Prostate gland (tissue), 2 donors: ENCODE measurements around the gene DLGAP4. TPM values are rescaled to one million over a fixed set of nuclear protein-coding genes. Genes with fewer than 3 reads are reported as not detected.

ENCODE experiments used
- DNase-seq: peaks from one replicate; pipeline ENCODE4 v3.0.0-alpha.2; 2019; ENCODE audit warnings: low spot score
- H3K27ac ChIP-seq, 2 donors: fragments of 200-600 bp; sonication (generic); 2 replicates each; pipeline ENCODE4 v1.5.1; 2017 to 2019
- H3K27me3 ChIP-seq: fragments of 200-600 bp; sonication (generic); replicated peaks from 2 replicates; pipeline ENCODE4 v1.5.1; 2019; ENCODE audit not compliant: insufficient read depth
- H3K36me3 ChIP-seq, 2 donors: fragments of 200-600 bp; sonication (generic); 1 replicate in 1 of 2; 2 replicates in 1 of 2; pipeline versions ENCODE4 v1.5.1 to v1.8.1; 2017 to 2019
- H3K4me1 ChIP-seq: fragments of 200-600 bp; sonication (generic); replicated peaks from 2 replicates; pipeline ENCODE4 v1.5.1; 2019
- H3K4me3 ChIP-seq, 2 donors: fragments of 200-600 bp; sonication (generic); 2 replicates each; pipeline ENCODE4 v1.5.1; 2017 to 2019
- H3K9me3 ChIP-seq: fragments of 200-600 bp; sonication (generic); 2 replicates; pipeline ENCODE4 v1.5.1; 2017
- CTCF ChIP-seq, 4 experiments: fragments of 200-600 bp in 2 of 4; fragments of 450-650 bp in 2 of 4; sonication (generic) in 2 of 4; IDR thresholded peaks; 1 replicate in 3 of 4; 2 replicates in 1 of 4; pipeline ENCODE4 v1.5.1; 2016 to 2019; ENCODE audit warnings: antibody characterized with exemption in 4 of 4, mild to moderate bottlenecking in 2 of 4, moderate library complexity in 2 of 4
- POLR2A ChIP-seq: fragments of 450-650 bp; IDR thresholded peaks from one replicate; pipeline ENCODE4 v1.6.1; 2016; ENCODE audit warnings: antibody characterized with exemption, mild to moderate bottlenecking
- POLR2AphosphoS5 ChIP-seq: sonication (generic); formaldehyde crosslinking; IDR thresholded peaks from one replicate; pipeline ENCODE4 v1.6.1; 2017; ENCODE audit warnings: antibody characterized with exemption
- WGBS: methylation state at CpG from one replicate; pipeline ENCODE4 v1.1.5; 2018; 5-methylcytosine and 5-hydroxymethylcytosine counted together
- intact Hi-C: fragments of 100-400 bp; cut with DNase I; formaldehyde crosslinking; loops from one replicate; pipeline ENCODE4 v1.14.2; 2022
- total RNA-seq, 2 donors: library from RNA; depleted of rRNA; stranded (reverse); fragments of >200 nt; gene quantifications; one replicate each; pipeline ENCODE4 v1.1.0, GENCODE V29; 2016

Gene DLGAP4
- total RNA-seq, 2 donors from 2014 or later: 38.0 to 104 TPM

- no peaks in the 10 kb centered on the region for H3K36me3 ChIP-seq
- H3K4me3 ChIP-seq: no peak overlapping the region
- no peak for TF ChIP-seq POLR2A
- TF ChIP-seq POLR2AphosphoS5: no peak
- TF ChIP-seq CTCF (IDR thresholded peaks at IDR 0.05): no peak
- no peaks in the 10 kb centered on the region for H3K27me3 ChIP-seq
- DNase-seq: no peak
- H3K4me1 ChIP-seq: no peaks in the 10 kb centered on the region
- H3K27ac ChIP-seq: no peak overlapping the region
- intact Hi-C loops: no loop called here
- H3K9me3 ChIP-seq: no peaks in the 10 kb centered on the region
Observed at GRCh38 chr20:36386236-36386635, 80.1 kb downstream of the DLGAP4 start.

GRCh38 chr20:36390269-36390668, 84.1 kb downstream of the DLGAP4 start:
- Histone ChIP-seq H3K4me1 (no peaks in the 10 kb centered on the region), H3K4me3 (no peak overlapping the region), H3K27ac (no peak overlapping the region), H3K27me3 (no peaks in the 10 kb centered on the region), H3K9me3 (no peaks in the 10 kb centered on the region), H3K36me3 (no peaks in the 10 kb centered on the region)
- 89% methylated on average over 2 of the region's 2 CpGs for WGBS
- intact Hi-C loops: no loop called here
- no peak for DNase-seq
- TF ChIP-seq POLR2A: no peak
- TF ChIP-seq POLR2AphosphoS5: no peak
- TF ChIP-seq CTCF (IDR thresholded peaks at IDR 0.05): no peak

GRCh38 chr20:36390719-36391415, 84.7 kb downstream of the DLGAP4 start:
- 61% methylated on average over 6 of the region's 6 CpGs for WGBS
- TF ChIP-seq POLR2A: no peak
- TF ChIP-seq CTCF (IDR thresholded peaks at IDR 0.05): no peak
- no peak for TF ChIP-seq POLR2AphosphoS5
- Histone ChIP-seq H3K27me3 (no peaks in the 10 kb centered on the region), H3K9me3 (no peaks in the 10 kb centered on the region), H3K4me1 (no peaks in the 10 kb centered on the region), H3K4me3 (no peak overlapping the region), H3K36me3 (no peaks in the 10 kb centered on the region), H3K27ac (no peak overlapping the region)
- DNase-seq: no peak
- intact Hi-C loops: no loop called here

- WGBS: 31% methylated on average over 5 of the region's 5 CpGs
- no peak for TF ChIP-seq POLR2A
- TF ChIP-seq CTCF (IDR thresholded peaks at IDR 0.05): no peak
- TF ChIP-seq POLR2AphosphoS5: no peak
- H3K4me1 ChIP-seq: no peaks in the 10 kb centered on the region
- H3K9me3 ChIP-seq: no peaks in the 10 kb centered on the region
- DNase-seq: no peak
- no peak overlapping the region for H3K27ac ChIP-seq
- no peak overlapping the region for H3K4me3 ChIP-seq
- H3K36me3 ChIP-seq: no peaks in the 10 kb centered on the region
- no peaks in the 10 kb centered on the region for H3K27me3 ChIP-seq
- intact Hi-C loops: no loop called here
Observed at GRCh38 chr20:36391456-36391855, 85.3 kb downstream of the DLGAP4 start.

- 56% methylated on average over 5 of the region's 5 CpGs for WGBS
- TF ChIP-seq POLR2A: no peak
- no peak for TF ChIP-seq CTCF (IDR thresholded peaks at IDR 0.05)
- TF ChIP-seq POLR2AphosphoS5: no peak
- intact Hi-C loops: no loop called here
- no peaks in the 10 kb centered on the region for H3K27me3 ChIP-seq
- no peaks in the 10 kb centered on the region for H3K36me3 ChIP-seq
- no peak overlapping the region for H3K27ac ChIP-seq
- H3K4me1 ChIP-seq: no peaks in the 10 kb centered on the region
- no peaks in the 10 kb centered on the region for H3K9me3 ChIP-seq
- no peak for DNase-seq
- no peak overlapping the region for H3K4me3 ChIP-seq
Observed at GRCh38 chr20:36391955-36392354, 85.8 kb downstream of the DLGAP4 start.
